HG03432 (cell line): Measurements from ENCODE around the gene STK39.

ENCODE experiments used
- ATAC-seq: cut with Tn5 transposase; IDR thresholded peaks from one replicate; pipeline ENCODE4 v1.9.1; 2021; ENCODE audit warnings: mild to moderate bottlenecking, moderate library complexity; ENCODE audit not compliant: unreplicated experiment

The STK39 gene

DNA sequence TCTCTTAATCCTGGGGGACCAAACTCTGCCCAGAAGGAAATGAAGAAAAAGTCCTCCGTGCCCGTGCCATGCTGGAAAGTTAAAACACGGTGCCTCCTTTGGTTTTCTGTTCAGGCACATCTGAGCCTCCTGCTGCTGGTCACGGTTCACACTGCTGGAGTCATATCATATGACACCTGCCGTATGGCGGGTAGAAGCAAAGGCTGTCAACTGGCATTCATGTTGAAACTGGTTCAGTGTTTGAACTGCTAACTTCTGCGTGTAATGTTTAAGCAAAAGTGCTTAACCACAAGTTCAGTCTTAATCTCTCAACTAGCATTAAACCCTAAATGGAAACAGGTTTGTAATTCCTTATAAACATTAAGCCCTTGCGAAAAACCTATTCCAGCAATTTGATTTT lies 3.1 kb downstream of the STK39 start:
- ATAC-seq, result no peak

DNA sequence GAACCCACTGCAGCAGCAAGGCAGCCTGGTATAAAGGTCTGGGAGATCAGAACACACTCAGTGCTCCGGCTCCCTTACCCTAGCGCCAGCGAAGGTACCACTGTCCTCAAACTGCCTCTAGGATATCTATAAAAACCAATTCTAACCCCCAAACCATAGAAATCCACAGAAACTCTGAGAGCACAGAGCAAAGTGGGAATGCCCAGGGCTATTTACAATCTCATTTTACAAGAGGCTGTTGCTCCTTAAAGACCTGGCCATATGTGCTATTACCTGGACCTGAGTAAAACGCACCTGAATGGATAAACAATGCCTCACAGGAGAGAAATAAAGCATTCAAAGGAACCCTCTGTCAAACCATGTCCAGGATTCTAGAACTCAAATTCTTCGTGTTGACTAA lies 4.3 kb downstream of the STK39 start:
- ATAC-seq, result no peak

DNA sequence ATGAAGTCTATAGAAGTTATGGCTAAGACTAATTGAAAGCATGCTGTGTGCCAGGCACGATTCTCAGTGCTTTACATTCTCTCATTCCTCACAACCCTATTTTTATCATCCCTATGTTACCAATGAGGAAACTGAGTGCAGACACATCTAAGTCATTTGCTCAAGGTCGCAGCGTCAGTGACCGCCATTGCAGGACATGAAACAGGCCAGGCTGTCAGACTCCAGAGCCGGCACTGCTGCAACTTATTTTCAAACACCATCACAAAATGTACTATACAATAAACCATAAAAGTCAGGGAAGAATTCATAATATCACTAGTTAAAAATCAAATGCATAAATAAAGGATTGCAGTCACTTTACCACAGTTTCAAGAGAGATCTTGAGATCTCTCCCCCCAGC lies 5.6 kb downstream of the STK39 start:
- ATAC-seq, result no peak

DNA sequence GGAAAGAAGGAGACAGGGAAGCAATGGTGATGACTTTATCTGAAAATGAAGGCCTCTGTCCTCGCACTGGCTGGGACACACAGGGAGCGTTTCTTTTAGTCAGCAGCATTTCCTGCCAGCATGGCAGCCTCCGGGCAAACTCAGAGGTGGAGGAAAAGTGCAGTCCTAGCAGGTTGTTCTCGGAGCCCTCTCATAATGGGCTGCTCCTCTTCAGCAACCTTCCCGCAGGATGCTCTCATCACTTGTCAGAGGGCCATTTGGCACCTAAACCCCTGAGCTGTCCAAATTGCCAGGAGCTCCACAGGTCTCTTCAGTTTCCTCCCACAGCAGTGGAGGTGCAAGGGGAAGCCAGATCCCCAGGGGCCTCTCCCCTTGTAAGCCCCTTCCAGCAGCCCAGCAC lies 6.2 kb downstream of the STK39 start:
- no peak for ATAC-seq

DNA sequence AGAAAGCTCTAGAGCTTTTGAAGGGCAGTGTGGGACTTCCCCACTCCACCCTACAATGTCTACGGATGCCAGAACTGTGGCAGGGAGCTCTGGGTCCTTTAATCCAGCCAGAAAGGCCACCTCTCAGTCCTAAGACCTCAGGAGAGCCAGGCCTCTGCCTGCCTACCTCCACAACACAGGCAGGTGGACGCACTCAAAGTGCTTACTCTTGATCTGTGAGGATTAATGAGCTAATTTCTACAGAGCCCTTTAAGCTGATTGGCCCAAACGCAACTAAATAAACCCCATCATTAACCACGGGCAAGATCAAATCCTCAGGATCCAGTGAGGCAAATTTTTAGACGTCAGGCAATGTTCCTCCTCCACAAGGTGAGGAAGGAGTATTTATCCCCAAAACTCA lies 8.1 kb downstream of the STK39 start:
- ATAC-seq, result no peak

DNA sequence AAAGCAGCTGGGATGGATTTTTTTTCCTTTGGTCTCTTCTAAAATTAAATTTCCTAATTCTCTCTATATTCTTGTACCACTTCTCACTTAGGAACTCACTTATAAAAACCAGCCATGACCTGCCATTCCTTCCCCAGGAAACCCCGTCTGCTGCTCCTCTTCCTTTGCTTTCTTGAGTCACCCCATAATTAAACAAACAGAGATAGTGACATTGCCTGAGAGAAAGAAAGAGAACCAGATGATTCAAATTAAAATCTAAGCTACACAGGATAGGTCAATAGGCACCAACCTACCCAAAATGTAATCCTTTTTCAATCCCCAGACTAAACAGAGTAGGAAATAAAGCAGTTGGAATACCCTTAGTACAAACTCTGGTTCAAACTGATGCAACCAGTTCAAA lies 9.7 kb downstream of the STK39 start:
- ATAC-seq, result no peak

DNA sequence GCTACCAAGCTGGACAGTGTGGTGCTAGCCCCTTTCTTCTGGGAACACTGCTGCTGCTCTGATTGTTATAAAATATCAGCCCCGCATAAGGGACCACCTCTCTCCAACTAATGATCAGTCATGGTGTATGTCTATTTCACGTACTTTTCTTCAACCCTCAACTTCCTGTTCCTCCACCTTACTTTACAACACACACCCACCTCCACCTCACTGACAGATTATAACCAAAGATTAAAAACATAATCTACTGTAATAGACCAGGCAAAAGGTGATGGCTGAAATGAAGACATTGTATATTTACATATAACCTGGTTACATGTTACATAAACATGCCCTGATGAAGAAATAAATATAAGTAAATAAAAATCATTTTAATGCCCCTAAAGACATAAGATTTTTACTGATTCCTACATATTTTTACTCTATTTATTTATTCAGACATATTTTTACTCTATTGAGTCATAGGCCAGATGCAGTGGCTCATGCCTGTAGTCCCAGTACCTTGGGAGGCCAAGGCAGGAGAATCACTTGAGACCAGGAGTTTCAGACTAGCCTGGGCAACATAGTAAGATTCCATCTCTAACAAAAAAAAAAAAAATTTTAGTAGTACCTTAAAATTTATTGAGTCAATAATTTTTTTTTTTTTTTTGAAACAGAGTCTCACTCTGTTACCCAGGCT lies 12.8 kb downstream of the STK39 start:
- no peak for ATAC-seq

DNA sequence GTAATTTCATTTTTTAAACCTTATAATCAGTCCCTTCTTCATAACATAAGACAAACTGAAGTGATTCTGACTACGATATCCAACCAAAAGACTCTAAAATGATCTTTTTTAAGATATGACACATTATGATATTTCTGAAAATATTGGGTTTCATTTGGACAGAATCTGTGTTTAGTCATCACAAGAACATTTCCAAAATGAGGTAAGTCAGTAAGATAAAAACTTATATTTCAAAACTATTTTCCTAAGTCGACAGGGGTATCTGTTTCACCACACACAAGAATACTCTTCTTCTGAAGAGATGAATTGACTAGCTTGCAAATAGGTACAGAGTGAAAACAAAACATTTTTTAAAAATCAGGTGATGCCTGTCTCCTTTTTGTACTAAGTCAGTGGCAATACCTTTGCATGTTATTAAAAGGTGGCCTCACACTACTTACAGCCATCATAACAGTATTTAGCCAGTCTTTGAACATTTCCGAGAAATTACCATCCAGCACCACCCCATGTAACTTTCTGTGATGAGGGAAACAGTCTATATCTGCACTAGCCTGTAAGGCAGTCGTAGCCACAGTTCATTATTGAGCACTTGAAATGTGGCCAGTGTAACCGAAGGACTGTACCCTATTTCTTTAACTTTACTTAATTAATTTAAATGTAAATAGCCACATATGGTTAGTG lies 13.5 kb downstream of the STK39 start:
- ATAC-seq, result no peak

DNA sequence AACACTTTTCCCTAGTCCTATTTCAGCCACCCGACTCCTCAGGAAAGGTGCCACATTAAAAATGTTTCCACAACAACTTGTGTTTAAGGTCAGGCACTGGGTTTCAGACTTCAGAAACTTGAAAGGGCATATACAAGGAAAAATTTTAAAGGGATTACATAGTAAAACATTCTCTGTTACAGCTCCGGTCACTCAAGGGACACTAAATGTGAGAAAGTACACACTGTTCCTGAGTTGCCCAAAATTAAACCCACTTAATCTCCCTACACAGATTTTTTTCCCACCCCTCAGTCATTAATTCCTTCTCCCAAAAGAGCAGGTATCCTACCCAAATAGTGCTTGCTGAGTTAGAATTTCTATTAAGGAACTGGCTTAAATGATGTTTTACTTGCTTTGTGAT lies 14.2 kb downstream of the STK39 start:
- no peak for ATAC-seq

DNA sequence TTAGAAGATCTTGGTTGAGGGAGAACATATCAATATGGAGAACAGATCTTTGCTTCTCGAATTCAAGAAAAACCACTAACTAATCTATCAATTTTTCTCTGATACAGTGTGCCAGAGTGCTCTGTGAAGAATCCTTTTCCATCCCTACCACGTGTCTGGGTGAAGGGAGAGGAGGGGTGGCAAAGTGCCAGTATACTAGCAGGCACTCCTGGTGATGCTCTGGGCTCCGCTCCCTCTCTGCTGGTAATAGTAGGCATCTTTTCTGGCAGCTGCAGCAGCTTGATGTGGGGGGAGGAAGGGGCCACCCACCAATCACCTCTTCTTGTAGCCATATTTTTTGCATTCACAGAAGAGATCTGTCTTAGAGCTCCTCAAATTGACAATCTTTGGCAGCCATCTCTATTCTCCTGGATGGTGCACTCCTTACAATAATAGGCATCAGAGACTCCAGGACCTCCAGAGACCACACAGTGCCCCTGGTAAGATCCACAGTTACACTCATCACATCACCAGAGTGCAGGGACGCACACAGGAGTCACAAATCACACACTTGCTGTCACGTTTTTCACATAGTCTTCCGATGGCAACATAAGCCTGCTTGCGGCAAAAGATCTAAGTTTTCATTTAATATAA lies 15.7 kb downstream of the STK39 start:
- ATAC-seq, result no peak

DNA sequence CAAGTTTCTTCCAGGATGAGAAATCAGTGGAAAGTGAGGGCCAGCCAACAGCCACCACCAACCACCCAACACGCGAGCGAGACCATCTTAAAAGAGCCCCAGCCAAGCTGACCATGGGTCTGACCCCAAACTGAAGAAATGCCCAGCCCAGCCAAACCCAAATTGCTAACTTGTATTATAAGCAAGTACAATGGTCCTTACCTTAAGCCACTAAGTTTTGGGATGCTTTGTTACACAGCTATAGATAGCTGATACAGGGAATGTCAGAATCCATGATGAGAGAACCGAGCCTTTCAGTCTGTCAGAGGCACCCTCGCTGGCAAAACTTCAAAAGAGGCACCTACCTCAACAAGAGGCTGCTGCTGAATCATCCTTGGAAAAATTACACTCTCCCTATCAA lies 17.0 kb downstream of the STK39 start:
- no peak for ATAC-seq

DNA sequence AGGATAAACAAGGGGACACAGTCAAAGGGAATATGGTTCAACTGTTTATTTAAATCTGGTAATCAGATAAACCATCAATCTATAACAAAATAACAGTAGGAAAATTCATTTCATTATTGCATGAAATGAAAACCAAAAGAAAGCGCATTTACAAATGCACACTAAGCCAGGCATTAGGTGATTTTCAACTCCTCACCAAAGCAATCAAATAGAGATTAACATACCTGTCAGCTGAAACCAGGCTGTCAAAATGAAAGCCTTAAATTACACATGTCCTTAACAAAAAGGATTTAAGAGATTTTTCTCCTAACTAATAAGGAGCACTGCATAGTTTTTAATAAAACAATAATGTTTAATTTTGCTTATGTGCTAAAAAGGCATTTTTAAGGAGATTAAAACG lies 23.0 kb downstream of the STK39 start:
- no peak for ATAC-seq

DNA sequence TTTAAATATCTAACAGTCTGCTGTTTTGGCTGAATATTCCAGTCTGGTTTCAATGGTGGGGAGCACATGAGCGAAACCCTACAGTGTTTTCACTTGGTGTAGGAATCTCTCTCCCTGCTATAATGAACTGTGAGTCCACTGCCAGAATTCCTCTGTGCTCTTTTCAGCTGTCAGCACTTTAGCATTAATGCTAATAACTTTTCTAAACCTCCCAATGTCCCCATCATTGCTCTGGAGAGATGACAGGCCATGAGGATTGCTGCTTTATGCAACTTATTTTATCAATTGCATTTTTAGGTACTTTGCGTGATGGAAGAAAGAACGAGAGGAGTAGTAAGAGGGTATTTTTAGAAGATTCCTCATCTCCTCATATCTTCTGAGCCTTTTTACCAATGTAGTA lies 25.3 kb downstream of the STK39 start:
- ATAC-seq, result no peak

DNA sequence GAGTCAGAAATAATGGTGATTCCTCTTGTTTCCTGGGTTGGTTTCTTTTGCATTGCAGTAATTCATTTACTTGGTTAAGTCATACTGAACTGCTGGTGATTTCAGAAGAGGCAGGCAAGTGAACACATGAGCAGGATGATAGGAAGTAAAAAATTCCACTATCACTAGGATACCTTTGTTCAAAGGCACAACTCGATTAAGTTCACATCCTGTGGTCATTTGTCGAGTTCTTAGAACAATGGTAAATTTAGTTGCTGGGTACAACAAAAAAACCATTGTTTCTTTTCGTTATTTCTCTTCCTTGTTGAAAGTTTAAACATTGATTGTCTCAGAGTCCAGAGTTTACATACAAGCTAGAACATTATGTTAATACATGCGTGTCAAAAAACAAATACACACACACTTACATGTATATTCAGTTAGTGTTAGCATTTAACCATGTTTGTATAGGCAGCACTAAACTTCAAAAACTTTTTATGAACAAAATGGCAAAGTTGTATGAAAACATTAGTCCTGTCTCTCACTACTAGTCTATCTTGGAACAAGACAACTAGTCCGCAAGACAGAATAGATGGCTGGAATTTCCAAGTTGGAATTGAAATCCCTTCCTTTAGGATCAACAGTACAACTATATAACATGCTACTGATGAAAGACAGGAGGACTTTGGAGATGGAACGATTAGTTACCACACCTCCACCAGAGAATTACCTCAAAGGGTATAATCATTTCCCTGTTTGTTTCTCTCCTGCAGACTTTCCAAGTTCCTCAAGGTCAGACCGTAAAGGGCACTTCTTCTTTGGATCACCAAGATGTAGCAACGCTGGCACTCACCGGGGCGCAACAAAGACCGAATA lies 26.2 kb downstream of the STK39 start:
- no peak for ATAC-seq

DNA sequence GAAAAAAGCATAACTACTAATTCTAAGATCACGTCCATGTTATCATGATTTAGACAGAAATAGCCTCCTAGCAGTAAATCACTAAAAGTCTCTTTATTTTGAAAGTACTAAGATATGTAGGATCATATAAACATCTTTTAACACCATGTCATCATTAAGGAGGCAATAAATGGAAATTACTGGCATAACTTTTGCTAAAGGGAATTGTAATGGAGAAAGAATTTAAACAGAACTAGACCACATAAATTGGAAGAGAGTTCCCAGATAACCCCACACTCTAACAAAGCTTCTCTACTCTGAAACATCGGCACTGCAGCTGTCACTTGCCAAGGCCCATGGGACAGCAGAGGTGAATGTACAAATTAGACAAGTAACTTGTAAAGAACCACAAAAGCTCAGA lies 29.5 kb downstream of the STK39 start:
- ATAC-seq, result no peak

DNA sequence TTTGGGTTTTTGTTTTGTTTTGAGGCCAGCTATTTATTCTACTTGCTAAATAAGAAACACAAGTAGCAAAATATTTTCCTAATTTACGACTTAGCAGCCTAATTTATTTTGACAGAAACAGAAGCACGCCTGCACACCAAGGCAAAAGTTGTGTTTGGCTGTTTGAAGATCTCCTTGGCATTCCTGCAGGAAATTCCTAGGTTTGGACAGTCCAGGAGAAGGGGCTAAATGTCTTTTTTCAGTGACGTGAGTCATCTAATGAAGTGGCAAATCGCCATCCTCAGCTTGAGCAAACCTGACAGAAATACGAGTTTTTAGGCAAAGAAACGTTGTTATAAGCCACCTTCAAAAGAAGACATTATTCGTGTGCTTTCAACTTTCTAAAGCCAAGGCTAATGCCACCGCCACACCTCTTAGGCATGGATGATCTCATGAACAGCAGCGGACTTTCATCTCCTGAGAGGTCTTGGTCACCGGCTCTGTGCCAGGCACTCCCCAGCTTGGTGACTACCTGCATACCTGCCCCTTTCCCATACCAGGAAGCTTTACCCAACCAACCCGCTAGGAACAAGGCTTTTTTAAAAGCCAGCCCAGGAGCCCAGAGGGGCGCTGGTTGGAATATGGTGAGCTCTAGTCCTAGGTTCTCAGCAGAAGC lies 30.9 kb downstream of the STK39 start:
- no peak for ATAC-seq

DNA sequence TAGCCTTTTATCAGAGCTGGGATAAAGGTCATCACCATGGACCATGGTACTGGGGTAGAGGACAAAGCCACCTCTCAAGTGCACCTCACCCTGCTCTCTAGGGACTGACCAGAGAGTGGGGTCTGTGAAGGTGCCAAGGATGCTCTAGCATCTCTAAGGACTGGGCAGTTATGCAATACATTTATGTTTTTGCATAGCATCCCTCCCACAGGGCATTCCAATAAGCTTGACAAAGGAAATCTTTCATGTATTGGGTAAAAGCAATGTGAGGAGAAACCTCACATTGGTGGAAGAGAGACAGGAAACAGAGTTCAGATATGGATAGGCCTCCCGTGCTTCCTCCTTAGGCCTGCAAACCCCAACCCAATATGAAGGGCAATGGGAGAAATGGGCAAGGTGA lies 31.6 kb downstream of the STK39 start:
- ATAC-seq, result no peak

DNA sequence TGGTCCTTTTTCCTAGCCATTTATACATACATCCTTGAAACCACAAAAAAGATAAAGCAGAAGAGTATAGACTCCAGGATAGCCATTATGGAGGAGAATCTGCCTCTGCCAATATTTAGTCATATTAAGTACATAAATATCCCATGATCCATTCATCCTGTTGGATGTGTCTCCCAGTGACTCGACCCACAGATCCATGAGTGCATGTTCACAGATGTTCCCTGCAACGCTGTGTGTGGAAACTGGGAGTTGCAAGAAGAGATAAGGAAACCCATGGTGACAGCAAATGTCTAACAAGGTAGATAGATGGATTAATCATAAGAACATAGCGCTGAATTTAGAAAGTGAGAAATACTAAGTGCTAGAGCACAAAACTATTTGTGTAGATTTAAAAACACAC lies 34.5 kb downstream of the STK39 start:
- ATAC-seq, result no peak

DNA sequence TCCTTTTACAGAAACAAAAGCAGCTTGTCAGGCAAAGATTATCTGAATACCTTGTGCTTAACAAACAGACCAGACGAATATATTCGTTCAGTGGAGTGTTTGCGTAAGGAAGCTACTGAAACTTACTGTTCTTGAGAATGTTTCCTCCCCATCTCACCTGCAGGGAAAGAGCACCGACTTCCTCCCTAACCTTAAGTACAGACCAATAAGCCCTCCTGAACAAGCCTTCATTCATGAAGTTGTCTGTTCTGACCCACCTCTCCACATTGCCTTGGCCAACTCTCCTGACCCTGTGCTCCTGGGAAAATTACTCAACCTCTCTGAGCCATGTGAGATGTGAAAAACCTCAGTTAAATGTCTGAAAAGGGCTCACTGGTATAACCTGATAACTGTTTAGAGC lies 35.2 kb downstream of the STK39 start:
- no peak for ATAC-seq

DNA sequence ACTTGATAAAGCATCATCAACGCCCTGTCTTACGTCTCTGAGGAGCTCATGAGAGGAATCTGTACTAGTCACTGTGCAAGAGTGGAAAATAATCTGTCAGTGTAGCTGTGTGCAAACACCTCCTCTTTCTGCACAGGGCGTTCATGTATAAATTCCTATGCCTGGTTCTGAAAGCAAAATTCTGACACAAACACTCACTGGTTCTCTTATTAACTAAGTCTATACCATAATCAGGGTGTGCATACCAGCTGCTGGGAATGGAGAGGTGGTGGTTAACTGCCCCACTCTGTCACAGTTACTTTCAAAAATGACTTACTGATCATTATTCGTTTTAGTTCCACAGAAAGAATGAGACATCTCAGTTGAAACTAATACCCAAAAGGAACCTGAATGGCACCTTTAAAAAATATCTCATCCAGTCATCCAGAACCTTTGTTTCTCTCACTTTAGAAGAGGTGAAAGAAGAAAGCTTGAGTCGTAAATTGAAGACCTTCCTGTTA lies 35.7 kb downstream of the STK39 start:
- no peak for ATAC-seq
